CD8-positive, alpha-beta memory T cell (primary cell): ENCODE data around the gene SLC25A12. TPM values are rescaled to one million over a fixed set of nuclear protein-coding genes. Genes with fewer than 3 reads are reported as not detected.
"Not testable (repeated sequence)": the region's sequence is repeated elsewhere in the genome, so short reads cannot be mapped to it uniquely, and the experiment has no call there.

Experiments used
- CTCF ChIA-PET: fragments of 350-600 bp; sonication (Branson Sonifier 250); formaldehyde crosslinking; loops from one replicate; lab custom pipeline; 2021; ENCODE audit warnings: antibody characterized with exemption; lab: Charles Lee
- POLR2A ChIA-PET: fragments of 350-600 bp; sonication (Branson Sonifier 250); formaldehyde crosslinking; loops from one replicate; lab custom pipeline; 2021; ENCODE audit warnings: antibody characterized with exemption; lab: Charles Lee
- DNase-seq, 5 donors: peaks; one replicate each; pipeline versions ENCODE4 v3.0.0 to v3.0.0-alpha.2; 2020 to 2022; ENCODE audit warnings: mixed read lengths in 1 of 5
- H3K27ac ChIP-seq: one replicate; pipeline ENCODE4 v1.7.0; 2013; ENCODE audit warnings: low read depth, mild to moderate bottlenecking, low read length, moderate library complexity
- H3K27me3 ChIP-seq: 2 replicates; pipeline ENCODE4 v1.7.0; 2013; ENCODE audit warnings: low read length, mild to moderate bottlenecking; ENCODE audit not compliant: insufficient read depth, poor library complexity, severe bottlenecking
- H3K36me3 ChIP-seq: 2 replicates; pipeline ENCODE4 v1.7.0; 2013; ENCODE audit warnings: mild to moderate bottlenecking, low read length, moderate library complexity; ENCODE audit not compliant: insufficient read depth
- H3K4me1 ChIP-seq: 2 replicates; pipeline ENCODE4 v1.7.0; 2013; ENCODE audit warnings: mild to moderate bottlenecking, low read length, moderate library complexity; ENCODE audit not compliant: insufficient read depth
- H3K4me3 ChIP-seq: 2 replicates; pipeline ENCODE4 v1.7.0; 2013; ENCODE audit warnings: mild to moderate bottlenecking, low read length
- H3K9me3 ChIP-seq: 2 replicates; pipeline ENCODE4 v1.7.0; 2013; ENCODE audit warnings: mild to moderate bottlenecking, low read length
- H3K27ac Mint-ChIP-seq, 8 donors: one replicate each; pipeline ENCODE4 v1.8.0; 2020 to 2021; ENCODE audit warnings: mixed read lengths in 8 of 8, mild to moderate bottlenecking in 6 of 8, inconsistent platforms in 3 of 8, moderate library complexity in 3 of 8
- H3K27me3 Mint-ChIP-seq, 2 donors: one replicate each; pipeline ENCODE4 v1.8.0; 2020 to 2021; ENCODE audit warnings: mixed read lengths in 2 of 2, mild to moderate bottlenecking in 1 of 2, moderate library complexity in 1 of 2
- H3K36me3 Mint-ChIP-seq, 3 donors: one replicate each; pipeline ENCODE4 v1.8.0; 2020 to 2021; ENCODE audit warnings: mixed read lengths in 3 of 3, inconsistent platforms in 1 of 3, mild to moderate bottlenecking in 1 of 3
- H3K4me1 Mint-ChIP-seq, 3 donors: one replicate each; pipeline ENCODE4 v1.8.0; 2020 to 2021; ENCODE audit warnings: mixed read lengths in 3 of 3, inconsistent platforms in 1 of 3, mild to moderate bottlenecking in 1 of 3
- H3K4me3 Mint-ChIP-seq, 7 donors: one replicate each; pipeline ENCODE4 v1.8.0; 2020 to 2021; ENCODE audit warnings: mixed read lengths in 7 of 7, mild to moderate bottlenecking in 6 of 7, moderate library complexity in 4 of 7, inconsistent platforms in 2 of 7
- H3K9me3 Mint-ChIP-seq, 5 donors: one replicate each; pipeline ENCODE4 v1.8.0; 2020 to 2022; ENCODE audit warnings: mixed read lengths in 5 of 5, mild to moderate bottlenecking in 3 of 5, moderate library complexity in 2 of 5, inconsistent platforms in 1 of 5
- polyA plus RNA-seq: library from polyadenylated mRNA; unstranded; fragments of 300-500 nt; fragmentation: Illumina TruSeq; gene quantifications from one replicate; pipeline ENCODE4 v1.2.3, GENCODE V29; 2021
- total RNA-seq, 2 experiments: library from RNA; stranded (reverse); gene quantifications; one replicate each; pipeline ENCODE4 v1.2.3, GENCODE V29; 2021

SLC25A12 gene
- total and polyA plus RNA-seq, 3 experiments from 2014 or later = 12.8 to 22.9 (median 22.2) TPM

DNA sequence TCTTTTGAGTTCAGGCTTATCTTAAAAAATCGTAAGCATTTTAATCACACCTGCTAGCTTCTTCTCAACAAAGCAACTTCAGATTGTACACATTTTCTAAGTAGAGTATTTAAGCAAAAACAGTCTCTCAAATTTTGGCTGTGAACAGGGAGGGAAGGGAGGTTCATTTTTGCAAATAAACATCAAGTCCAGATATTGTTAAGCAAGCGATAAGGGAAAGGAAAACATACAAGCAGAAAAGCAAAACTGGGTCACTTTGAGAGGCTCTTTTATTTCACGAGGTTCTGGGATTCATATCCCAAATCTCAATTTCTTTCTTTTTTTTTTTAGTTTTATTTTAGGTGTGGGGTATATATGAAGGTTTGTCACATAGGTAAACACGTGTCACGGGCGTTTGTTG is 79.9 kb downstream of the SLC25A12 start:
- no peaks in the 10 kb centered on the region for H3K27me3 ChIP-seq
- no peak overlapping the region for H3K27ac ChIP-seq
- no peak overlapping the region for H3K4me3 Mint-ChIP-seq
- peaks cover 6% of the 10 kb centered on the region for H3K36me3 ChIP-seq
- peaks cover 4 to 43% (median 16%) of the 10 kb centered on the region in 3 donors for H3K36me3 Mint-ChIP-seq
- no peaks in the 10 kb centered on the region for H3K4me1 Mint-ChIP-seq
- no peak for DNase-seq
- H3K9me3 ChIP-seq = no peaks in the 10 kb centered on the region
- no peaks in the 10 kb centered on the region for H3K4me1 ChIP-seq
- H3K4me3 ChIP-seq = no peak overlapping the region
- ChIA-PET POLR2A (no interaction called here), CTCF (no interaction called here)
- peak overlapping the region in 2 of 8 donors; percentile 13 to 69 for H3K27ac Mint-ChIP-seq
- H3K9me3 Mint-ChIP-seq = no peaks in the 10 kb centered on the region
- H3K27me3 Mint-ChIP-seq = no peaks in the 10 kb centered on the region

DNA sequence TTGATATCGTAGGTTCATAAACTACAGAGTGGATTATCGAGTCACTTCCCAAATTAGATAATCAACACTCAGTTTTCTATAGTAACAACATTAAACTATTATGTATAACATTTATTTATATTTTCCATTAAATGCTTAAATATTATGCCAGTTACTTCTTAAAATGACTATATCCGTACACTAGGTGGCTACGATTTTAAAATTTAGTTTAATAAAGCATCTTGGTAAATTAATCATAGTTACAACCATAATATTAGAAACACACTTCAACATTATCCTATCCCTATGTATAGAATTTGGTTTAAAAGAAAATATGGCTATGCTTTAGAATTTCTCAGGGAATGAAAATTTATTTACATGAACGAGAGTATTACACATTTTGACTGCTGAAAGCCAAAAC is 80.3 kb downstream of the SLC25A12 start:
- H3K4me1 Mint-ChIP-seq = no peaks in the 10 kb centered on the region
- peaks cover 8 to 46% (median 20%) of the 10 kb centered on the region in 3 donors for H3K36me3 Mint-ChIP-seq
- ChIA-PET POLR2A (no interaction called here), CTCF (no interaction called here)
- no peaks in the 10 kb centered on the region for H3K9me3 Mint-ChIP-seq
- peak overlapping the region in 1 of 8 donors; percentile 69 for H3K27ac Mint-ChIP-seq
- H3K27me3 Mint-ChIP-seq = no peaks in the 10 kb centered on the region
- Histone ChIP-seq H3K4me3 (no peak overlapping the region), H3K4me1 (no peaks in the 10 kb centered on the region), H3K9me3 (no peaks in the 10 kb centered on the region), H3K27me3 (no peaks in the 10 kb centered on the region), H3K36me3 (peaks cover 6% of the 10 kb centered on the region), H3K27ac (no peak overlapping the region)
- DNase-seq = no peak
- no peak overlapping the region for H3K4me3 Mint-ChIP-seq

DNA sequence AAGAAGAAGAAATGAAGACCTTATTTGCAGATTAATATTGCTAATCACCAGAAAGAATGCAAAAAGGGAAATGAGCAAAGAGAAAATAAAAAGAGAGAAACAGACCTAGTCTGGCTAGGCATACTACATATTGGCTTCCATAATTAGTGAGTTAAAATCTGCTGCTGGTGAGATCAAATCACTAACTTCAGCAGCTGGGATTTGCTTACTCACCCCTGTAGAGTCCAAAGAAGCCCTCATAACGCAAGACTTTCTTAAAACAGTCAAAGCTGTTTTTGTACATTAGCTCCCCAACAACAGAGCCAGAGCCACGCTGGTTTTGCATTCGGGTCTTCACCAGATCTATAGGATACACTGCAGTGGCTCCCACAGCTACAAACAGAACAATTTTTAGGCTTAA is 80.9 kb downstream of the SLC25A12 start:
- H3K4me3 ChIP-seq = no peak overlapping the region
- no peaks in the 10 kb centered on the region for H3K9me3 ChIP-seq
- no peaks in the 10 kb centered on the region for H3K4me1 Mint-ChIP-seq
- no peaks in the 10 kb centered on the region for H3K9me3 Mint-ChIP-seq
- no peak overlapping the region for H3K27ac ChIP-seq
- no peaks in the 10 kb centered on the region for H3K27me3 ChIP-seq
- POLR2A ChIA-PET = no interaction called here
- H3K36me3 Mint-ChIP-seq = peaks cover 9 to 49% (median 22%) of the 10 kb centered on the region in 3 donors
- H3K36me3 ChIP-seq = peaks cover 6% of the 10 kb centered on the region
- no peaks in the 10 kb centered on the region for H3K4me1 ChIP-seq
- no peak overlapping the region for H3K4me3 Mint-ChIP-seq
- CTCF ChIA-PET = interaction anchor here (1.0 kb wide), 1 partner anchor 314 kb away, joined by 3 read pairs; no protein-coding TSS in a partner anchor
- no peaks in the 10 kb centered on the region for H3K27me3 Mint-ChIP-seq
- no peak overlapping the region for H3K27ac Mint-ChIP-seq
- DNase-seq = no peak

DNA sequence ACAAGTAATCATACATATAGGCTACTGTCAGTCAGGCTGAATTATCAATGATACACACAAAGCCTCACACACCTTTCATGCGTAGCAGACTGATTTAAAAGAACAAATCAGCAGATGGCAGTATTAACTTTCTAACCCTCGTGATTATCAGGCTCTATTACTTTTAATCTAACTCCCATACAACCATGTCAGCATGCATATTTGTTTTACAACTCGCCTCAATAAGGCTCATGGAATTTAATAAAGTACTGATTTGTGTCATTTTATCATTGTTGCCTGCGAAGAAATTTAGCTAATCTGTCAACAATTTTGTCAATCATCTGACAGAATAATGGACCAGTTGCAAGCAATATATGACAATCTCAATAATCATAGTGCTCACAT is 82.8 kb downstream of the SLC25A12 start:
- H3K27me3 Mint-ChIP-seq = no peaks in the 10 kb centered on the region
- Histone ChIP-seq H3K4me1 (no peaks in the 10 kb centered on the region), H3K9me3 (no peaks in the 10 kb centered on the region), H3K27me3 (no peaks in the 10 kb centered on the region), H3K4me3 (no peak overlapping the region), H3K27ac (no peak overlapping the region), H3K36me3 (peaks cover 6% of the 10 kb centered on the region)
- no peak overlapping the region for H3K4me3 Mint-ChIP-seq
- no peaks in the 10 kb centered on the region for H3K4me1 Mint-ChIP-seq
- POLR2A ChIA-PET = no interaction called here
- H3K9me3 Mint-ChIP-seq = no peaks in the 10 kb centered on the region
- CTCF ChIA-PET = interaction anchor here (1.5 kb wide), 1 partner anchor 293 kb away, joined by 4 read pairs; no protein-coding TSS in a partner anchor
- peaks cover 9 to 62% (median 22%) of the 10 kb centered on the region in 3 donors for H3K36me3 Mint-ChIP-seq
- peak in 1 of 5 donors; percentile 3 for DNase-seq
- H3K27ac Mint-ChIP-seq = no peak overlapping the region

DNA sequence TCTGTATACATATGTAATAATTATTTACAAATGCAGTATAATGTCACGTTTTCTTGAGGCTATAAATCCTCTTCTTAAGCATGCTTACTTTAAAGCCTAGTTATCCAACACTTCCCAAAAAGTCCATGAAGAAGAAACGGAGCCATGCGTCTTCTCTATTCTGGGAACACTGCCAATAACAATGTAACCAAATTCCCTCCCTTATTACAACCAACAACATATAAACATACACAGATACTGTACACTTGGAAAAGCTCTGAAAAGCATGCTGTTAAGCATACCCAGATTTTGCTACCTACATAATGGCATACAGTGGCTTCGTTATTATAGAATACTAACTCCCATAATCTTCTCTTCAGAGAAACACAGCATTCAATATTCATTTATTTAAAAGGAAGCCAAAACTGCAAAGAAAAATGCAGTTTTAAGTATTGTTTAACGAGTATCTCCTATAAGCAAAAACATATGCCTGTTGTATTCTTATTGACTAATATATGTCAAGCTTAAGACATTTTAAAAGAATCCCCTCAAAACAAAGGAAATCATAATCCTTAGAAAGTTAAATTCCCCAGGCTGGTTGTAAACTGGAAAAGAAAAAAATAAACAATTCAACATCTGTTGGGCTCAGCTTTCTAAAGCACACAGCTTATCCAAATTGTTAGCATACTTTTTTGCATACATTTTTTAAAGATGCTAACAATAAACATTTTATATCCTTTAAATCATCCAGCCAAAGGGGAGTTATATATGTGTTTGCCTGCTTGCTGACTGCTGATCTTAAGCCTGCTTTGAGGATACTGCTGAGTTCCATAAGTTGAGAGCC is 83.4 kb downstream of the SLC25A12 start:
- Histone ChIP-seq H3K4me1 (no peaks in the 10 kb centered on the region), H3K9me3 (no peaks in the 10 kb centered on the region), H3K27me3 (no peaks in the 10 kb centered on the region), H3K27ac (no peak overlapping the region), H3K36me3 (peaks cover 6% of the 10 kb centered on the region), H3K4me3 (no peak overlapping the region)
- Mint-ChIP-seq H3K4me1 (no peaks in the 10 kb centered on the region), H3K27ac (peak overlapping the region in 1 of 8 donors; percentile 70), H3K27me3 (no peaks in the 10 kb centered on the region), H3K36me3 (peaks cover 9 to 66% (median 22%) of the 10 kb centered on the region in 3 donors), H3K4me3 (no peak overlapping the region), H3K9me3 (no peaks in the 10 kb centered on the region)
- CTCF ChIA-PET = interaction anchor here (1.5 kb wide), 1 partner anchor 294 kb away, joined by 4 read pairs; no protein-coding TSS in a partner anchor
- POLR2A ChIA-PET = no interaction called here
- DNase-seq = no peak

DNA sequence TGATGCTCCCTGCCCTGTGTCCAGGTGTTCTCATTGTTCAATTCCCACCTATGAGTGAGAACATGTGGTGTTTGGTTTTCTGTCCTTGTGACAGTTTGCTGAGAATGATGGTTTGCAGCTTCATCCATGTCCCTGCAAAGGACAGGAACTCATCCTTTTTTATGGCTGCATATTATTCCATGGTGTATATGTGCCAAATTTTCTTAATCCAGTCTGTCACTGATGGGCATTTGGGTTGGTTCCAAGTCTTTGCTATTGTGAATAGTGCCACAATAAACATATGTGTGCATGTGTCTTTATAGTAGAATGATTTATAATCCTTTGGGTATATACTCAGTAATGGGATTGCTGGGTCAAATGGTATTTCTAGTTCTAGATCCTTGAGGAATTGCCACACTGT is 85.2 kb downstream of the SLC25A12 start:
- H3K27me3 ChIP-seq, DNase-seq, POLR2A ChIA-PET, H3K4me1 Mint-ChIP-seq, H3K36me3 ChIP-seq, H3K27me3 Mint-ChIP-seq, H3K27ac ChIP-seq, H3K27ac Mint-ChIP-seq, H3K9me3 Mint-ChIP-seq, H3K4me3 Mint-ChIP-seq, H3K4me3 ChIP-seq, H3K9me3 ChIP-seq, H3K4me1 ChIP-seq, CTCF ChIA-PET: not testable (repeated sequence)
- H3K36me3 Mint-ChIP-seq = peaks cover 10 to 66% (median 20%) of the 10 kb centered on the region in 3 donors

DNA sequence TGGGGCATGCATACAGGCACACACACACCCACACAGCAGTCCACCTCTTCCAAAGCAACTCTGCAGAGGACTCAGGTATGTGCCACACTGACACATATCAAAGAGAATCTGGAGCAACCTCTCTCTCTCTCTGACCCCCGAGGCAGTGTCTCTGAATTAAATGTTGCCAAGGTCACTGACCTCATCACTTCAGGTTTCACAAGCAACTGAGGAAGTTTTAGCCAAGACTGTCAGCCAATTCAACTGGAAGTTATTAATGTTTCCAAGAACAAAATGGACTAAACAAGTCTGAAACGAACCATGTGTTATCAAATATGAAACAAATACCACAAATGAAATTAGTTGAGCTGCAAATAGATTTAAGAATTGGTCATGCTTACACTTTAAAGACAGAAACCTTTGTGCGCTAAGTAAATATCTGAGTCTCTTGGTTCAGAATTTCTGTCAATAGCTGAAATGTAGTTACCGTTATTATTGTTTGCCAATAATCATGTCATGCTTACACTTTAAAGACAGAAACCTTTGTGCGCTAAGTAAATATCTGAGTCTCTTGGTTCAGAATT is 86.1 kb downstream of the SLC25A12 start:
- H3K9me3 Mint-ChIP-seq = no peaks in the 10 kb centered on the region
- peaks cover 6% of the 10 kb centered on the region for H3K36me3 ChIP-seq
- H3K9me3 ChIP-seq = no peaks in the 10 kb centered on the region
- no peaks in the 10 kb centered on the region for H3K4me1 Mint-ChIP-seq
- H3K27me3 ChIP-seq = no peaks in the 10 kb centered on the region
- H3K36me3 Mint-ChIP-seq = peaks cover 13 to 67% (median 22%) of the 10 kb centered on the region in 3 donors
- no peaks in the 10 kb centered on the region for H3K4me1 ChIP-seq
- CTCF ChIA-PET = no interaction called here
- peak overlapping the region in 1 of 8 donors; percentile 89 for H3K27ac Mint-ChIP-seq
- H3K27me3 Mint-ChIP-seq = no peaks in the 10 kb centered on the region
- H3K27ac ChIP-seq = no peak overlapping the region
- H3K4me3 ChIP-seq = no peak overlapping the region
- POLR2A ChIA-PET = no interaction called here
- H3K4me3 Mint-ChIP-seq = no peak overlapping the region
- DNase-seq = no peak

DNA sequence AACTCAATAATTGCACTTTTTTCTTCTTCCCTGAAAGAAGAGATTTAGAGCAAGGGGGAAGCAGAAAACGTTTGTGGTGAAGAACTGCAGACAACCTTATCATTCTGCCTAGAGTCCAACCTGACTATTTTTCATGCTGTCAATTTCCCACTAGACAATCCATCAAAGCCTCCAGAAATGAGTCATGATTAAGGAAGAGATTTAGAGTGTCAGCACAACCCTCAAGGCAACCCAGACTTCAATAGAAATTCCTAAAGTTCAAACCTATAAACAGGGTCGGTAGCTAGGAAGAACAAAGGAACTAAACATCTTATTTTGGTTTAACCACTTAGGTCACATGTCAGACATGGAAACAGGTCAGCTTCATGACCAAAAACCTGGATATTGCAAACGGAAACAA is 86.9 kb downstream of the SLC25A12 start:
- CTCF ChIA-PET = no interaction called here
- Histone ChIP-seq H3K27ac (no peak overlapping the region), H3K9me3 (no peaks in the 10 kb centered on the region), H3K4me1 (no peaks in the 10 kb centered on the region), H3K4me3 (no peak overlapping the region), H3K36me3 (peaks cover 6% of the 10 kb centered on the region), H3K27me3 (no peaks in the 10 kb centered on the region)
- H3K4me3 Mint-ChIP-seq = no peak overlapping the region
- POLR2A ChIA-PET = no interaction called here
- H3K36me3 Mint-ChIP-seq = peaks cover 13 to 67% (median 20%) of the 10 kb centered on the region in 3 donors
- no peaks in the 10 kb centered on the region for H3K4me1 Mint-ChIP-seq
- no peak for DNase-seq
- H3K27me3 Mint-ChIP-seq = no peaks in the 10 kb centered on the region
- H3K27ac Mint-ChIP-seq = peak overlapping the region in 3 of 8 donors; percentile 8 to 48 (median 46)
- H3K9me3 Mint-ChIP-seq = no peaks in the 10 kb centered on the region
